K562 (cell line): ENCODE results near the gene ARHGAP28. TPM values are rescaled to one million over a fixed set of nuclear protein-coding genes. Genes with fewer than 3 reads are reported as not detected.

Experiments used
- BRCA1 ChIP-seq, 2 experiments: fragments of 450-650 bp in 1 of 2; sonication (generic) in 1 of 2; formaldehyde crosslinking in 1 of 2; IDR thresholded peaks; 2 replicates each; pipeline versions ENCODE4 v1.5.0 to v1.6.1; 2017 to 2020; ENCODE audit warnings: mild to moderate bottlenecking in 1 of 2, missing genetic modification reagents in 1 of 2
- HMGN3 ChIP-seq: IDR thresholded peaks from 2 replicates; pipeline ENCODE4 v1.6.1; 2011; ENCODE audit warnings: borderline replicate concordance, low read depth, mild to moderate bottlenecking, mixed read lengths, low read length; ENCODE audit not compliant: insufficient read length; ENCODE audit errors: extremely low read depth
- KAT7 ChIP-seq: sonication (generic); formaldehyde crosslinking; IDR thresholded peaks from 2 replicates; pipeline ENCODE4 v1.8.0; 2022; ENCODE audit warnings: missing genetic modification reagents, mild to moderate bottlenecking, borderline replicate concordance
- MECOM ChIP-seq: fragments of 250-450 bp; sonication (Bioruptor Pico); IDR thresholded peaks from 2 replicates; pipeline ENCODE4 v1.8.0; 2022; ENCODE audit warnings: inconsistent platforms
- NFRKB ChIP-seq: fragments of 450-650 bp; IDR thresholded peaks from 2 replicates; pipeline ENCODE4 v1.6.1; 2016; ENCODE audit warnings: low read depth
- POLR2G ChIP-seq: fragments of 200-400 bp; formaldehyde crosslinking; IDR thresholded peaks from 2 replicates; pipeline ENCODE4 v1.6.1; 2017; ENCODE audit warnings: low read depth, mild to moderate bottlenecking, antibody characterized with exemption, low read length, moderate library complexity
- POLR2H ChIP-seq: IDR thresholded peaks from 2 replicates; pipeline ENCODE4 v1.6.1; 2016; ENCODE audit warnings: missing genetic modification characterization, low read depth, mild to moderate bottlenecking, control low read depth, missing compliant biosample characterization, moderate library complexity
- RCOR1 ChIP-seq, 2 experiments: IDR thresholded peaks; 2 replicates each; pipeline ENCODE4 v1.6.1; 2012; ENCODE audit warnings: low read depth in 2 of 2, low read length in 2 of 2, borderline replicate concordance in 1 of 2, improper control_type of control experiment in 1 of 2
- SMARCA4 ChIP-seq: fragments of 450-650 bp; IDR thresholded peaks from 2 replicates; pipeline ENCODE4 v1.6.1; 2016
- SUPT5H ChIP-seq: fragments of 450-650 bp; IDR thresholded peaks from 2 replicates; pipeline ENCODE4 v1.6.1; 2016
- TBP ChIP-seq: optimal IDR thresholded peaks from 2 replicates; pipeline ENCODE3; 2011; ENCODE audit warnings: low read depth, low read length, improper control_type of control experiment
- ZFPM2 ChIP-seq: fragments of 250-450 bp; sonication (Bioruptor Pico); IDR thresholded peaks from 2 replicates; pipeline ENCODE4 v1.5.1; 2022; ENCODE audit warnings: mild to moderate bottlenecking
- ZNF384 ChIP-seq: IDR thresholded peaks from 2 replicates; pipeline ENCODE4 v1.6.1; 2012; ENCODE audit warnings: low read depth, low read length, improper control_type of control experiment
- polyA plus RNA-seq, 8 experiments: library from polyadenylated mRNA; depleted of rRNA in 4 of 8; stranded (reverse) in 5 of 8; unstranded in 3 of 8; fragments of >200 nt; fragmentation: Nextera tagmentation in 2 of 8; fragmentation: Illumina TruSeq in 1 of 8; extraction: Ambion mirVana in 2 of 8; extraction: Trizol in 1 of 8; gene quantifications; 2 replicates each; pipeline versions ENCODE4 v1.2.1 to v1.2.3, GENCODE V29; 2011 to 2014; ENCODE audit warnings: inconsistent platforms in 1 of 8, missing spikeins in 1 of 8
- total RNA-seq, 7 experiments: library from RNA; depleted of rRNA in 6 of 7; stranded (reverse); fragments of >200 nt in 6 of 7; fragmentation: Illumina TruSeq in 2 of 7; extraction: Trizol in 2 of 7; gene quantifications; 2 replicates each; pipeline versions ENCODE4 v1.2.1 to v1.2.3, GENCODE V29; 2011 to 2021; ENCODE audit warnings: low replicate concordance in 1 of 7
- TF ChIP-seq, protein P1 (sequence below), 2 experiments: fragments of 450-650 bp; formaldehyde crosslinking in 1 of 2; IDR thresholded peaks; 2 replicates each; pipeline versions ENCODE4 v1.4.0 to v1.6.1; 2014 to 2020; ENCODE audit warnings: mild to moderate bottlenecking in 2 of 2, borderline replicate concordance in 1 of 2, low read depth in 1 of 2
- TF ChIP-seq, protein P2 (sequence below), 2 experiments: IDR thresholded peaks; 2 replicates each; pipeline ENCODE4 v1.6.1; 2011; ENCODE audit warnings: borderline replicate concordance in 1 of 2, control low read depth in 1 of 2, low read depth in 1 of 2, low read length in 1 of 2, mild to moderate bottlenecking in 1 of 2, mixed read lengths in 1 of 2, moderate library complexity in 1 of 2; ENCODE audit not compliant: insufficient read depth in 1 of 2, insufficient read length in 1 of 2, poor library complexity in 1 of 2, severe bottlenecking in 1 of 2; ENCODE audit errors: extremely low read depth in 1 of 2
- TF ChIP-seq, protein P3 (sequence below): fragments of 250-450 bp; sonication (Bioruptor Pico); IDR thresholded peaks from 2 replicates; pipeline ENCODE4 v1.8.0; 2022; ENCODE audit warnings: moderate library complexity, mild to moderate bottlenecking, inconsistent platforms

ARHGAP28 gene
- total and polyA plus RNA-seq, 9 of the 15 experiments (the other 6 are each of a cell fraction or from before 2014, with no cell fraction given), result 0.93 to 5.9 (median 5.0) TPM

DNA sequence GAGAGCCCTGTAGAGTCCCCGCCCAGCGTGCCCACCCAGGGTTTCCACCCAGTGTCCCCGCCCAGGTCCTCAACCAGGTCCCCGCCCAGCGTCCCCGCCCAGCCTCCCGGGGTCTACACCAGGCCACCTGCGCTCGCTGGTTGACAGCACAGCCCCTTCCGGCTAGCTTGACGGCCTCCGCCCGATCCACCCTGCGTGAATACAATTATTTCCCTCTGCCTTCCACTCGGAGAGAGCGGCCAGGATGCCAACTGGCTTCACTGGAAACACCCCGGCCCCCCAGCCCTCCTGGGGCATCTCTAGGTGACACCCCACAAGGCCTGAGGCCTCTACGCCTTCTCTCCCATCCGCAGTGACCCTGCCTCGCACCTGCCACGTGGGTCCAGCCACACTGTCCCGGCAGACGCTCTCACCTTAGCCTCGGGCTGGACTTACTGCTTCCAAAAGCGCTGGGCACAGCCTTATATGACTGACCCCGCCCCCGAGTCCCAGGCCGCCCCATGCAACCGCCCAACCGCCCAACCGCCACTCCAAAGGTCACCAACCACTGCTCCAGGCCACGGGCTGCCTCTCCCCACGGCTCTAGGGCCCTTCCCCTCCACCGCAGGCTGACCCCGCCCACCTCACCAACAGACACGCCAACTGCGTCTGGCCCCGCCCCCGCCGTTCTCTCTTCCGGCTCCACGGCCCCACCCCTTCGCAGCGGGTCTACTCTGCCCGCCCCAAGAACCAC is 200.0 kb downstream of the ARHGAP28 start (continued):
- TF ChIP-seq, protein P1, sequence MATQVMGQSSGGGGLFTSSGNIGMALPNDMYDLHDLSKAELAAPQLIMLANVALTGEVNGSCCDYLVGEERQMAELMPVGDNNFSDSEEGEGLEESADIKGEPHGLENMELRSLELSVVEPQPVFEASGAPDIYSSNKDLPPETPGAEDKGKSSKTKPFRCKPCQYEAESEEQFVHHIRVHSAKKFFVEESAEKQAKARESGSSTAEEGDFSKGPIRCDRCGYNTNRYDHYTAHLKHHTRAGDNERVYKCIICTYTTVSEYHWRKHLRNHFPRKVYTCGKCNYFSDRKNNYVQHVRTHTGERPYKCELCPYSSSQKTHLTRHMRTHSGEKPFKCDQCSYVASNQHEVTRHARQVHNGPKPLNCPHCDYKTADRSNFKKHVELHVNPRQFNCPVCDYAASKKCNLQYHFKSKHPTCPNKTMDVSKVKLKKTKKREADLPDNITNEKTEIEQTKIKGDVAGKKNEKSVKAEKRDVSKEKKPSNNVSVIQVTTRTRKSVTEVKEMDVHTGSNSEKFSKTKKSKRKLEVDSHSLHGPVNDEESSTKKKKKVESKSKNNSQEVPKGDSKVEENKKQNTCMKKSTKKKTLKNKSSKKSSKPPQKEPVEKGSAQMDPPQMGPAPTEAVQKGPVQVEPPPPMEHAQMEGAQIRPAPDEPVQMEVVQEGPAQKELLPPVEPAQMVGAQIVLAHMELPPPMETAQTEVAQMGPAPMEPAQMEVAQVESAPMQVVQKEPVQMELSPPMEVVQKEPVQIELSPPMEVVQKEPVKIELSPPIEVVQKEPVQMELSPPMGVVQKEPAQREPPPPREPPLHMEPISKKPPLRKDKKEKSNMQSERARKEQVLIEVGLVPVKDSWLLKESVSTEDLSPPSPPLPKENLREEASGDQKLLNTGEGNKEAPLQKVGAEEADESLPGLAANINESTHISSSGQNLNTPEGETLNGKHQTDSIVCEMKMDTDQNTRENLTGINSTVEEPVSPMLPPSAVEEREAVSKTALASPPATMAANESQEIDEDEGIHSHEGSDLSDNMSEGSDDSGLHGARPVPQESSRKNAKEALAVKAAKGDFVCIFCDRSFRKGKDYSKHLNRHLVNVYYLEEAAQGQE (IDR thresholded peaks at IDR 0.05; ENCODE audit: borderline replicate concordance), result no peak
- TF ChIP-seq, protein P1 (CRISPR knock-in tag; IDR thresholded peaks at IDR 0.05; ENCODE audit: low read depth), result 0 out of 2 replicates have a peak, but pooled peaks have one; percentile 55
- TF ChIP-seq, protein P2, sequence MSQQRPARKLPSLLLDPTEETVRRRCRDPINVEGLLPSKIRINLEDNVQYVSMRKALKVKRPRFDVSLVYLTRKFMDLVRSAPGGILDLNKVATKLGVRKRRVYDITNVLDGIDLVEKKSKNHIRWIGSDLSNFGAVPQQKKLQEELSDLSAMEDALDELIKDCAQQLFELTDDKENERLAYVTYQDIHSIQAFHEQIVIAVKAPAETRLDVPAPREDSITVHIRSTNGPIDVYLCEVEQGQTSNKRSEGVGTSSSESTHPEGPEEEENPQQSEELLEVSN (IDR thresholded peaks at IDR 0.05; ENCODE audit: borderline replicate concordance in 1 of 2, extremely low read depth in 1 of 2, insufficient read depth in 1 of 2, insufficient read length in 1 of 2, low read depth in 1 of 2, low read length in 1 of 2, poor library complexity in 1 of 2, severe bottlenecking in 1 of 2), result peak; percentile 57 to 58
- TF ChIP-seq NFRKB (peak; percentile 52; the same call in 1 of the 2 replicates), MECOM (no peak), POLR2H (tag) (peak; percentile 39; the same call in 1 of the 2 replicates), SUPT5H (peak; percentile 53; the same call in 1 of the 2 replicates), TBP (peak; percentile 64), ZFPM2 (CRISPR knock-in tag) (0 out of 2 replicates have a peak, but pooled peaks have one; percentile 46), BRCA1 (IDR thresholded peaks at IDR 0.05) (no peak), BRCA1 (CRISPR knock-in tag; IDR thresholded peaks at IDR 0.05) (no peak), RCOR1 (IDR thresholded peaks at IDR 0.05; ENCODE audit: borderline replicate concordance in 1 of 2, low read depth in 2 of 2, low read length in 2 of 2) (peak in 1 of 2 experiments; percentile 38; a peak in 1 of 4 replicates), POLR2G (peak; percentile 88), HMGN3 (peak; percentile 43), KAT7 (CRISPR knock-in tag) (no peak), SMARCA4 (no peak), ZNF384 (no peak)
- TF ChIP-seq, protein P3, sequence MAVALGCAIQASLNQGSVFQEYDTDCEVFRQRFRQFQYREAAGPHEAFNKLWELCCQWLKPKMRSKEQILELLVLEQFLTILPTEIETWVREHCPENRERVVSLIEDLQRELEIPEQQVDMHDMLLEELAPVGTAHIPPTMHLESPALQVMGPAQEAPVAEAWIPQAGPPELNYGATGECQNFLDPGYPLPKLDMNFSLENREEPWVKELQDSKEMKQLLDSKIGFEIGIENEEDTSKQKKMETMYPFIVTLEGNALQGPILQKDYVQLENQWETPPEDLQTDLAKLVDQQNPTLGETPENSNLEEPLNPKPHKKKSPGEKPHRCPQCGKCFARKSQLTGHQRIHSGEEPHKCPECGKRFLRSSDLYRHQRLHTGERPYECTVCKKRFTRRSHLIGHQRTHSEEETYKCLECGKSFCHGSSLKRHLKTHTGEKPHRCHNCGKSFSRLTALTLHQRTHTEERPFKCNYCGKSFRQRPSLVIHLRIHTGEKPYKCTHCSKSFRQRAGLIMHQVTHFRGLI (CRISPR knock-in tag), result no peak
